K562 (cell line): ENCODE data around the gene TMEM204. TPM values are rescaled to one million over a fixed set of nuclear protein-coding genes. Genes with fewer than 3 reads are reported as not detected.

ENCODE experiments used
- BRF2 ChIP-seq: IDR thresholded peaks from 3 replicates; pipeline ENCODE4 v1.6.1; 2011; ENCODE audit warnings: borderline replicate concordance, mild to moderate bottlenecking; ENCODE audit not compliant: insufficient read length, insufficient read depth
- CREB3L1 ChIP-seq: fragments of 450-650 bp; IDR thresholded peaks from 2 replicates; pipeline ENCODE4 v1.6.1; 2014; ENCODE audit warnings: low read depth, mild to moderate bottlenecking, moderate library complexity, borderline replicate concordance
- HBP1 ChIP-seq: fragments of 450-650 bp; formaldehyde crosslinking; IDR thresholded peaks from 2 replicates; pipeline ENCODE4 v1.4.0; 2022; ENCODE audit warnings: missing genetic modification characterization
- OTX1 ChIP-seq: fragments of 450-650 bp; formaldehyde crosslinking; IDR thresholded peaks from 2 replicates; pipeline ENCODE4 v1.4.0; 2022; ENCODE audit warnings: mild to moderate bottlenecking
- PHF20 ChIP-seq: fragments of 450-650 bp; IDR thresholded peaks from 2 replicates; pipeline ENCODE4 v1.6.1; 2018; ENCODE audit not compliant: partially characterized antibody
- SAFB ChIP-seq: fragments of 200-400 bp; formaldehyde crosslinking; IDR thresholded peaks from 2 replicates; pipeline ENCODE4 v1.6.1; 2017; ENCODE audit warnings: low read depth, low read length, borderline replicate concordance
- SRSF9 ChIP-seq: fragments of 200-400 bp; formaldehyde crosslinking; IDR thresholded peaks from 2 replicates; pipeline ENCODE4 v1.6.1; 2017; ENCODE audit warnings: low read depth, low read length, borderline replicate concordance
- TAL1 ChIP-seq: fragments of 450-650 bp; IDR thresholded peaks from 2 replicates; pipeline ENCODE4 v1.6.1; 2016; ENCODE audit warnings: mild to moderate bottlenecking
- TEAD4 ChIP-seq, 2 experiments: sonication (generic) in 1 of 2; formaldehyde crosslinking in 1 of 2; IDR thresholded peaks; 2 replicates each; pipeline versions ENCODE4 v1.6.1 to v1.8.0; 2012 to 2022; ENCODE audit warnings: borderline replicate concordance in 1 of 2, inconsistent platforms in 1 of 2, low read length in 1 of 2, mild to moderate bottlenecking in 1 of 2, missing genetic modification reagents in 1 of 2
- USF1 ChIP-seq: sonication (generic); formaldehyde crosslinking; IDR thresholded peaks from 2 replicates; pipeline ENCODE4 v1.9.0; 2022; ENCODE audit warnings: mild to moderate bottlenecking, missing genetic modification reagents
- VEZF1 ChIP-seq: fragments of 200-800 bp; sonication (Bioruptor generic); IDR thresholded peaks from 2 replicates; pipeline ENCODE4 v1.6.1; 2017; ENCODE audit warnings: missing genetic modification characterization, missing compliant biosample characterization
- polyA plus RNA-seq, 8 experiments: library from polyadenylated mRNA; depleted of rRNA in 4 of 8; stranded (reverse) in 5 of 8; unstranded in 3 of 8; fragments of >200 nt; fragmentation: Nextera tagmentation in 2 of 8; fragmentation: Illumina TruSeq in 1 of 8; extraction: Ambion mirVana in 2 of 8; extraction: Trizol in 1 of 8; gene quantifications; 2 replicates each; pipeline versions ENCODE4 v1.2.1 to v1.2.3, GENCODE V29; 2011 to 2014; ENCODE audit warnings: inconsistent platforms in 1 of 8, missing spikeins in 1 of 8
- total RNA-seq, 7 experiments: library from RNA; depleted of rRNA in 6 of 7; stranded (reverse); fragments of >200 nt in 6 of 7; fragmentation: Illumina TruSeq in 2 of 7; extraction: Trizol in 2 of 7; gene quantifications; 2 replicates each; pipeline versions ENCODE4 v1.2.1 to v1.2.3, GENCODE V29; 2011 to 2021; ENCODE audit warnings: low replicate concordance in 1 of 7
- TF ChIP-seq, protein P1 (sequence below): sonication (generic); formaldehyde crosslinking; IDR thresholded peaks from 2 replicates; pipeline ENCODE4 v1.8.0; 2022; ENCODE audit warnings: missing genetic modification reagents, mild to moderate bottlenecking, moderate library complexity, borderline replicate concordance
- TF ChIP-seq, protein P2 (sequence below), 2 experiments: fragments of 450-650 bp; IDR thresholded peaks; 2 replicates each; pipeline ENCODE4 v1.6.1; 2016
- TF ChIP-seq, protein P3 (sequence below): sonication (generic); formaldehyde crosslinking; IDR thresholded peaks from 2 replicates; pipeline ENCODE4 v1.8.0; 2022; ENCODE audit warnings: mild to moderate bottlenecking, missing genetic modification reagents

TMEM204 gene
- total and polyA plus RNA-seq, 9 of the 15 experiments (the other 6 are each of a cell fraction or from before 2014, with no cell fraction given): 0.04 to 0.18 TPM; not detected in 7

- TF ChIP-seq VEZF1 (CRISPR knock-in tag): 0 out of 2 replicates have a peak, but pooled peaks have one; percentile 12
- TF ChIP-seq SRSF9: no peak
- peak; percentile 5; the same call in 1 of the 2 replicates for TF ChIP-seq OTX1
- TF ChIP-seq TEAD4 (IDR thresholded peaks at IDR 0.05; ENCODE audit: low read length): peak; percentile 46
- TF ChIP-seq TEAD4 (CRISPR knock-in tag; IDR thresholded peaks at IDR 0.05; ENCODE audit: borderline replicate concordance): peak; percentile 77; the same call in 1 of the 2 replicates
- TF ChIP-seq TAL1: peak; percentile 15; the same call in 1 of the 2 replicates
- no peak for TF ChIP-seq SAFB
- TF ChIP-seq, protein P1, sequence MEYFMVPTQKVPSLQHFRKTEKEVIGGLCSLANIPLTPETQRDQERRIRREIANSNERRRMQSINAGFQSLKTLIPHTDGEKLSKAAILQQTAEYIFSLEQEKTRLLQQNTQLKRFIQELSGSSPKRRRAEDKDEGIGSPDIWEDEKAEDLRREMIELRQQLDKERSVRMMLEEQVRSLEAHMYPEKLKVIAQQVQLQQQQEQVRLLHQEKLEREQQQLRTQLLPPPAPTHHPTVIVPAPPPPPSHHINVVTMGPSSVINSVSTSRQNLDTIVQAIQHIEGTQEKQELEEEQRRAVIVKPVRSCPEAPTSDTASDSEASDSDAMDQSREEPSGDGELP: peak; percentile 36; the same call in 1 of the 2 replicates
- TF ChIP-seq CREB3L1: no peak
- peak; percentile 78 for TF ChIP-seq PHF20
- no peak for TF ChIP-seq BRF2
- peak; percentile 65; the same call in 1 of the 2 replicates for TF ChIP-seq USF1 (CRISPR knock-in tag)
- peak; percentile 36; the same call in 1 of the 2 replicates for TF ChIP-seq HBP1
- TF ChIP-seq, protein P2, sequence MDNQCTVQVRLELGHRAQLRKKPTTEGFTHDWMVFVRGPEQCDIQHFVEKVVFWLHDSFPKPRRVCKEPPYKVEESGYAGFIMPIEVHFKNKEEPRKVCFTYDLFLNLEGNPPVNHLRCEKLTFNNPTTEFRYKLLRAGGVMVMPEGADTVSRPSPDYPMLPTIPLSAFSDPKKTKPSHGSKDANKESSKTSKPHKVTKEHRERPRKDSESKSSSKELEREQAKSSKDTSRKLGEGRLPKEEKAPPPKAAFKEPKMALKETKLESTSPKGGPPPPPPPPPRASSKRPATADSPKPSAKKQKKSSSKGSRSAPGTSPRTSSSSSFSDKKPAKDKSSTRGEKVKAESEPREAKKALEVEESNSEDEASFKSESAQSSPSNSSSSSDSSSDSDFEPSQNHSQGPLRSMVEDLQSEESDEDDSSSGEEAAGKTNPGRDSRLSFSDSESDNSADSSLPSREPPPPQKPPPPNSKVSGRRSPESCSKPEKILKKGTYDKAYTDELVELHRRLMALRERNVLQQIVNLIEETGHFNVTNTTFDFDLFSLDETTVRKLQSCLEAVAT (IDR thresholded peaks at IDR 0.05): no peak
- TF ChIP-seq, protein P3, sequence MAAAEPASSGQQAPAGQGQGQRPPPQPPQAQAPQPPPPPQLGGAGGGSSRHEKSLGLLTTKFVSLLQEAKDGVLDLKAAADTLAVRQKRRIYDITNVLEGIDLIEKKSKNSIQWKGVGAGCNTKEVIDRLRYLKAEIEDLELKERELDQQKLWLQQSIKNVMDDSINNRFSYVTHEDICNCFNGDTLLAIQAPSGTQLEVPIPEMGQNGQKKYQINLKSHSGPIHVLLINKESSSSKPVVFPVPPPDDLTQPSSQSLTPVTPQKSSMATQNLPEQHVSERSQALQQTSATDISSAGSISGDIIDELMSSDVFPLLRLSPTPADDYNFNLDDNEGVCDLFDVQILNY (CRISPR knock-in tag): no peak
Measured at GRCh38 chr16:1527836-1528811, 5.3 kb upstream of the TMEM204 start (continued).
